HG03196 (cell line): ENCODE results near the gene TLE6.
"Not testable (repeated sequence)": the region's sequence is repeated elsewhere in the genome, so short reads cannot be mapped to it uniquely, and the experiment has no call there.

Experiments
- ATAC-seq: cut with Tn5 transposase; IDR thresholded peaks from one replicate; pipeline ENCODE4 v1.9.1; 2021; ENCODE audit not compliant: unreplicated experiment

Gene TLE6

GRCh38 chr19:2973229-2973628 is 4.1 kb upstream of the TLE6 start:
- ATAC-seq = no peak

GRCh38 chr19:2974342-2975041 is 2.9 kb upstream of the TLE6 start:
- no peak for ATAC-seq

GRCh38 chr19:2976609-2977000 is 759 bp upstream of the TLE6 start:
- no peak for ATAC-seq

GRCh38 chr19:2977746-2978138 is 378 bp downstream of the TLE6 start:
- no peak for ATAC-seq

GRCh38 chr19:2978166-2978767 is 903 bp downstream of the TLE6 start:
- ATAC-seq = no peak

GRCh38 chr19:2978772-2979171 is 1.4 kb downstream of the TLE6 start:
- ATAC-seq = no peak

GRCh38 chr19:2981898-2982297 is 4.5 kb downstream of the TLE6 start:
- ATAC-seq = no peak

- ATAC-seq = no peak
Observed at GRCh38 chr19:2982561-2982960, 5.2 kb downstream of the TLE6 start.

GRCh38 chr19:2982983-2983350 is 5.6 kb downstream of the TLE6 start:
- no peak for ATAC-seq

- ATAC-seq = no peak
Observed at GRCh38 chr19:2983351-2984214, 6.2 kb downstream of the TLE6 start.

- ATAC-seq = no peak
Observed at GRCh38 chr19:2984215-2984528, 6.8 kb downstream of the TLE6 start.

- no peak for ATAC-seq
Observed at GRCh38 chr19:2986951-2987524, 9.7 kb downstream of the TLE6 start.

GRCh38 chr19:2987797-2988196 is 10.4 kb downstream of the TLE6 start:
- no peak for ATAC-seq

GRCh38 chr19:2988568-2988967 is 11.2 kb downstream of the TLE6 start:
- no peak for ATAC-seq

- no peak for ATAC-seq
Observed at GRCh38 chr19:2989236-2989946, 12.0 kb downstream of the TLE6 start.

- ATAC-seq = not testable (repeated sequence)
Observed at GRCh38 chr19:2992333-2992732, 15.0 kb downstream of the TLE6 start.

- ATAC-seq = no peak
Observed at GRCh38 chr19:2992958-2993357, 15.6 kb downstream of the TLE6 start.

- ATAC-seq = no peak
Observed at GRCh38 chr19:2993579-2993978, 16.2 kb downstream of the TLE6 start.

GRCh38 chr19:2994588-2995131 is 17.3 kb downstream of the TLE6 start:
- no peak for ATAC-seq

- no peak for ATAC-seq
Observed at GRCh38 chr19:2997720-2998119, 20.4 kb downstream of the TLE6 start.

GRCh38 chr19:2998642-2999041 is 21.3 kb downstream of the TLE6 start:
- ATAC-seq = no peak
